SJSA1 (cell line): Measurements from ENCODE around the gene HUS1B. TPM values are rescaled to one million over a fixed set of nuclear protein-coding genes. Genes with fewer than 3 reads are reported as not detected.
"Not testable (repeated sequence)": the region's sequence is repeated elsewhere in the genome, so short reads cannot be mapped to it uniquely, and the experiment has no call there.

Experiments
- DNase-seq, 2 experiments: peaks; one replicate each; pipeline ENCODE4 v3.0.0-alpha.2; 2015 to 2020; ENCODE audit warnings: low spot score in 2 of 2, low read depth in 1 of 2
- H3K27ac ChIP-seq: fragments of 250-450 bp; sonication (Bioruptor Pico); 2 replicates; pipeline ENCODE4 v1.5.1; 2020; ENCODE audit warnings: mild to moderate bottlenecking, moderate library complexity
- H3K27me3 ChIP-seq: fragments of 250-450 bp; sonication (Bioruptor Pico); replicated peaks from 2 replicates; pipeline ENCODE4 v1.5.1; 2020; ENCODE audit warnings: mild to moderate bottlenecking, moderate library complexity
- H3K36me3 ChIP-seq: fragments of 250-450 bp; sonication (Bioruptor Pico); 2 replicates; pipeline ENCODE4 v1.5.1; 2020; ENCODE audit warnings: mild to moderate bottlenecking
- H3K4me1 ChIP-seq: fragments of 250-450 bp; sonication (Bioruptor Pico); replicated peaks from 2 replicates; pipeline ENCODE4 v1.6.1; 2021; ENCODE audit warnings: mild to moderate bottlenecking
- H3K4me3 ChIP-seq: fragments of 250-450 bp; sonication (Bioruptor Pico); 2 replicates; pipeline ENCODE4 v1.5.1; 2020; ENCODE audit warnings: mild to moderate bottlenecking
- H3K9me3 ChIP-seq: fragments of 250-450 bp; sonication (Bioruptor Pico); replicated peaks from 2 replicates; pipeline ENCODE4 v1.5.1; 2020; ENCODE audit warnings: mild to moderate bottlenecking
- total RNA-seq: library from RNA; depleted of rRNA; stranded (reverse); fragments of >200 nt; shearing (Covaris generic); gene quantifications from 2 replicates; pipeline ENCODE4 v1.2.3, GENCODE V29; 2014; rRNA removed

HUS1B gene
- total RNA-seq, result 3.3 TPM in 1 of 2 replicates, not detected in the other

GRCh38 chr6:656460-657252 lies at the start of gene HUS1B:
Gene HUS1B (minus strand): TSS chr6:657100. CDS start chr6:656944, 156 bp downstream.
- H3K9me3 ChIP-seq, result 0 out of 2 replicates have a peak, but pooled peaks cover 2% of the 10 kb centered on the region
- no peak within 1 kb of the TSS for H3K4me3 ChIP-seq
- H3K4me1 ChIP-seq, result peaks cover 47% of the 10 kb centered on the region
- peak within 1 kb of the TSS; percentile 67 for H3K27ac ChIP-seq
- peaks cover 46% of the 10 kb centered on the region for H3K36me3 ChIP-seq
- no peaks in the 10 kb centered on the region for H3K27me3 ChIP-seq
- DNase-seq, result no peak

GRCh38 chr6:706146-706545 lies 49.2 kb upstream of the HUS1B start:
- Histone ChIP-seq H3K4me3 (no peak overlapping the region), H3K27me3 (no peaks in the 10 kb centered on the region), H3K36me3 (no peaks in the 10 kb centered on the region), H3K9me3 (no peaks in the 10 kb centered on the region), H3K4me1 (peaks cover 84% of the 10 kb centered on the region), H3K27ac (peak overlapping the region; percentile 54)
- DNase-seq, result peak; percentile 68 to 70

- H3K4me3 ChIP-seq, result no peak overlapping the region
- H3K4me1 ChIP-seq, result peaks cover 90% of the 10 kb centered on the region
- no peaks in the 10 kb centered on the region for H3K36me3 ChIP-seq
- H3K9me3 ChIP-seq, result no peaks in the 10 kb centered on the region
- H3K27me3 ChIP-seq, result no peaks in the 10 kb centered on the region
- H3K27ac ChIP-seq, result peak overlapping the region; percentile 48
- DNase-seq, result peak in 1 of 2 experiments; percentile 55
Measured at GRCh38 chr6:705047-705446, 48.1 kb upstream of the HUS1B start.

GRCh38 chr6:704046-704445 lies 47.1 kb upstream of the HUS1B start:
- H3K4me3 ChIP-seq, result no peak overlapping the region
- peak overlapping the region; percentile 48 for H3K27ac ChIP-seq
- peak in 1 of 2 experiments; percentile 55 for DNase-seq
- H3K9me3 ChIP-seq, result no peaks in the 10 kb centered on the region
- peaks cover 94% of the 10 kb centered on the region for H3K4me1 ChIP-seq
- H3K36me3 ChIP-seq, result no peaks in the 10 kb centered on the region
- H3K27me3 ChIP-seq, result no peaks in the 10 kb centered on the region

- no peak for DNase-seq
- H3K4me1 ChIP-seq, result peaks cover 95% of the 10 kb centered on the region
- H3K36me3 ChIP-seq, result no peaks in the 10 kb centered on the region; the same call in 1 of the 2 replicates
- no peaks in the 10 kb centered on the region for H3K9me3 ChIP-seq
- peak overlapping the region; percentile 48 for H3K27ac ChIP-seq
- no peaks in the 10 kb centered on the region for H3K27me3 ChIP-seq
- H3K4me3 ChIP-seq, result no peak overlapping the region
Measured at GRCh38 chr6:703552-703951, 46.7 kb upstream of the HUS1B start.

- Histone ChIP-seq H3K27me3 (no peaks in the 10 kb centered on the region), H3K9me3 (no peaks in the 10 kb centered on the region), H3K4me1 (peaks cover 78% of the 10 kb centered on the region), H3K36me3 (no peaks in the 10 kb centered on the region; the same call in 1 of the 2 replicates), H3K4me3 (no peak overlapping the region), H3K27ac (no peak overlapping the region)
- DNase-seq, result no peak
Measured at GRCh38 chr6:701700-702479, 45.0 kb upstream of the HUS1B start.

- no peak overlapping the region for H3K4me3 ChIP-seq
- no peaks in the 10 kb centered on the region for H3K9me3 ChIP-seq
- no peaks in the 10 kb centered on the region for H3K27me3 ChIP-seq
- H3K4me1 ChIP-seq, result peaks cover 71% of the 10 kb centered on the region
- peak in 1 of 2 experiments; percentile 53 for DNase-seq
- no peaks in the 10 kb centered on the region; the same call in 1 of the 2 replicates for H3K36me3 ChIP-seq
- no peak overlapping the region for H3K27ac ChIP-seq
Measured at GRCh38 chr6:701215-701614, 44.3 kb upstream of the HUS1B start.

GRCh38 chr6:700490-700889 lies 43.6 kb upstream of the HUS1B start:
- no peak for DNase-seq
- no peaks in the 10 kb centered on the region for H3K27me3 ChIP-seq
- H3K27ac ChIP-seq, result no peak overlapping the region
- peaks cover 64% of the 10 kb centered on the region for H3K4me1 ChIP-seq
- no peaks in the 10 kb centered on the region for H3K9me3 ChIP-seq
- H3K36me3 ChIP-seq, result no peaks in the 10 kb centered on the region; the same call in 1 of the 2 replicates
- no peak overlapping the region for H3K4me3 ChIP-seq

- no peak overlapping the region for H3K4me3 ChIP-seq
- H3K36me3 ChIP-seq, result no peaks in the 10 kb centered on the region; the same call in 1 of the 2 replicates
- no peaks in the 10 kb centered on the region for H3K9me3 ChIP-seq
- H3K4me1 ChIP-seq, result peaks cover 52% of the 10 kb centered on the region
- H3K27ac ChIP-seq, result peak overlapping the region; percentile 20; the same call in 1 of the 2 replicates
- H3K27me3 ChIP-seq, result no peaks in the 10 kb centered on the region
- peak in 1 of 2 experiments; percentile 39 for DNase-seq
Measured at GRCh38 chr6:699319-699718, 42.4 kb upstream of the HUS1B start.

- not testable (repeated sequence) for H3K27ac ChIP-seq, H3K27me3 ChIP-seq, H3K9me3 ChIP-seq, DNase-seq, H3K4me3 ChIP-seq
- peaks cover 29% of the 10 kb centered on the region for H3K4me1 ChIP-seq
- peaks cover 22% of the 10 kb centered on the region for H3K36me3 ChIP-seq
Measured at GRCh38 chr6:694431-695126, 37.7 kb upstream of the HUS1B start.

- Histone ChIP-seq H3K4me1 (peaks cover 23% of the 10 kb centered on the region), H3K4me3 (peak overlapping the region; percentile 93), H3K27me3 (no peaks in the 10 kb centered on the region), H3K27ac (no peak overlapping the region), H3K9me3 (no peaks in the 10 kb centered on the region), H3K36me3 (peaks cover 25% of the 10 kb centered on the region)
- no peak for DNase-seq
Measured at GRCh38 chr6:693723-694009, 36.8 kb upstream of the HUS1B start.

- peaks cover 26% of the 10 kb centered on the region for H3K4me1 ChIP-seq
- peaks cover 31% of the 10 kb centered on the region for H3K36me3 ChIP-seq
- H3K9me3 ChIP-seq, result no peaks in the 10 kb centered on the region
- peak within 1 kb of the TSS; percentile 93 for H3K4me3 ChIP-seq
- DNase-seq, result peak; percentile 81 to 89
- peak within 1 kb of the TSS; percentile 73 for H3K27ac ChIP-seq
- no peaks in the 10 kb centered on the region for H3K27me3 ChIP-seq
Measured at GRCh38 chr6:692858-693722, 36.2 kb upstream of the HUS1B start, which contains the start of gene EXOC2. Gene EXOC2 (minus strand): TSS chr6:693139. CDS start chr6:637818, 55,321 bp downstream.
